HUES6 (cell line): Measurements from ENCODE around the gene IL21R.

Source experiments
- H3K27ac ChIP-seq: 2 replicates; pipeline ENCODE4 v1.7.0; 2013; ENCODE audit warnings: low read depth, mild to moderate bottlenecking, low read length, inconsistent platforms
- H3K27me3 ChIP-seq: 2 replicates; pipeline ENCODE4 v1.6.1; 2013; ENCODE audit warnings: low read length; ENCODE audit not compliant: control insufficient read depth, insufficient read depth
- H3K36me3 ChIP-seq: 2 replicates; pipeline ENCODE4 v1.6.1; 2013; ENCODE audit warnings: low read length; ENCODE audit not compliant: control insufficient read depth, insufficient read depth
- H3K4me1 ChIP-seq: 2 replicates; pipeline ENCODE4 v1.6.1; 2013; ENCODE audit warnings: low read length; ENCODE audit not compliant: control insufficient read depth, insufficient read depth
- H3K4me3 ChIP-seq: 2 replicates; pipeline ENCODE4 v1.5.1; 2013; ENCODE audit warnings: low read depth, low read length
- H3K9ac ChIP-seq: one replicate; pipeline ENCODE4 v1.6.1; 2013; ENCODE audit warnings: mild to moderate bottlenecking, low read length
- H3K9me3 ChIP-seq: 2 replicates; pipeline ENCODE4 v1.6.1; 2013; ENCODE audit warnings: low read depth, low read length; ENCODE audit not compliant: control insufficient read depth, insufficient read depth

IL21R gene

DNA sequence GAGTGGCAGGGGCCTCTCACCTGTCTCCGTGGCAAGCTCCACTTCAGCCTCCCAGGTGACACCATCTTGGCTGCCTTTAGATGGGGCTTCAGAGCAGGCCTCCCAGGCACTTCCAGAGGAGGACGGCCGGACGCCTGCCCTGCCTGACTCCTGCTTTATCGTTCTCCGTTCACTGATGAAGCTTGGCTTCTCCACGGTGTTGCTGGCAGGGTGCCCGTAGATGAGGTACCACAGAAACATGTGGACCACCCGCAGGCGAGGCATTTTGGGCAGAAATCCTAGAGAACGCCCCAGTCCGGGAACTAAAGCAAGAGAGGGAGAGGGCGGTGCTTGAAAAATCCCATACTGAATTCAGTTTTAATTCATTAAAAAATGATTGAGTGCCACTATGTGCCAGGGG, 93.2 kb downstream of the IL21R start:
- no peaks in the 10 kb centered on the region for H3K27me3 ChIP-seq
- no peak overlapping the region for H3K27ac ChIP-seq
- no peaks in the 10 kb centered on the region for H3K4me1 ChIP-seq
- no peaks in the 10 kb centered on the region for H3K9me3 ChIP-seq
- H3K36me3 ChIP-seq = peaks cover 98% of the 10 kb centered on the region
- H3K4me3 ChIP-seq = no peak overlapping the region
- no peak overlapping the region for H3K9ac ChIP-seq

DNA sequence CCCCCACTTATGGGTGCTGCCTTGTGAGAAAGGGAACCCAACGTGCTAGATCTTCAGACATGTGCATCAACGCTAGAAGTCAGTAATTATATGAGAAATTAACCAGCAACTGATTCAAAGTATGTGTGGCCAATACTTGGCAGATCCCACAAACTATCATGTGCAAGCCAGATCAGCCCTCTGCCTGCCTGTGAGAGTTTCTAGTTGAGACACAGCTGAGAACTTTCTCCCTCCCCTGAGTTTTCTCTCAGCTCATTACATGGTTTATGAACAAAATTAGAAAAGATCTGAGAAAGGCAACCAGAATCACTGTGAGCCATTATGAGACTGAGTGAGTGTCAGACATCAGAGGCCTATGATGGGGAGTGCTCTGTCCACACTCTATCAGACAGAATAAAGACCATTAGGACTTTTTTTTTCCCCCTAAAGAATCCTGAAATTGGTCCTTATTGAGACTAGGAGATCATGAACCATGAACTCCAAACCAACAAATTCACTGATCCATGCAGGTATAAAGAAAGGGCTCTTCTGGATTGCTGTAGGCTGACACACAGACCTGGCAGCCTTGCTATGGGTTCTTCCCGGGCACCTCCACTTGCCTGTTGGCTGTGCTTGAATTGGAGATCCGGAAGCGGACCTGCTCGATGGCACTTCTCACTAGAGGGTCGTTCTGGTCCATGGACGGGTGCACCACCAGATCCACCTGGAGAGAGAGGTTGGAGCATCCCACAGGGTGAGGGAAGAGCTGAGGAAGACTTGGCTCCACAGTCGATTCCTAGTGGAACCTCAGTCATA, 96.3 kb downstream of the IL21R start:
- peaks cover 98% of the 10 kb centered on the region for H3K36me3 ChIP-seq

DNA sequence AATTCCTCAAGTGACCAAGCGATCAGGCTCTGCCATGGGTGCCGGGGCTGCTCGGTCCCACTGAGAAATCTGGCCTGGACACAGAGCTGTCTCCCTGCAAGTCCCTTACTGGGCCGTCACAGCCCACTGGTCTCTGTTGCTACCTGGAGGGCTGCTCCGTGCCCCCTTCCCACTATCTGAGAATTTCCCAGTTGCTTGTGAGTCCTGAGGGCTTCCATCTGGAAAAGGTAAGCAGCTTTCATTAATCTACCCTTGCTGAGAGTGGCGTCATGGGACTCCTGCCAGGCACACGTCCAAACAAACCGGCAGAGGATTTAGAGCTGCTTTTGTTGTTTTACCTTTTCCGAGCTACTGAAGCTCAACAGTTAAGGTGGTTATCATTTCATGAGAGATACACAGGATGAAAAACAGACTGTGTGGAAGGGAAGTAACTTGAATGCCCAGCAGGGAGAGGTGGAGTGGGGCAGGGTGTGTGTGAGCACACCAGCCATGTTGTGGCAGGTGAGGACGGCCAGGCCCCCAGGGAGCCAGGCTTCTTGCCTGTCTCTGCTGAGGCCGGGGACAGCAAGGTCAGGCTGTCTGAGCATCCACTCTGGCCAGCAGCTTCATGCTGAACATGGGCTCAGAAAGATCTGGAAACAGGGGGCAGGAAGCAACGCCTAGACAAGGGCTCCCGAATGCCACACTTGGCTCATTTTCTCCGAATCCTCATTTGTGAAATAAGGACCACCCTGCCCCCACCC, 97.1 kb downstream of the IL21R start:
- H3K36me3 ChIP-seq = peaks cover 98% of the 10 kb centered on the region

More for the DNA sequence above, 96.3 kb downstream of the IL21R start:
- no peaks in the 10 kb centered on the region for H3K4me1 ChIP-seq
- no peak overlapping the region for H3K27ac ChIP-seq
- no peaks in the 10 kb centered on the region for H3K9me3 ChIP-seq
- no peak overlapping the region for H3K4me3 ChIP-seq
- H3K9ac ChIP-seq = no peak overlapping the region
- no peaks in the 10 kb centered on the region for H3K27me3 ChIP-seq

DNA sequence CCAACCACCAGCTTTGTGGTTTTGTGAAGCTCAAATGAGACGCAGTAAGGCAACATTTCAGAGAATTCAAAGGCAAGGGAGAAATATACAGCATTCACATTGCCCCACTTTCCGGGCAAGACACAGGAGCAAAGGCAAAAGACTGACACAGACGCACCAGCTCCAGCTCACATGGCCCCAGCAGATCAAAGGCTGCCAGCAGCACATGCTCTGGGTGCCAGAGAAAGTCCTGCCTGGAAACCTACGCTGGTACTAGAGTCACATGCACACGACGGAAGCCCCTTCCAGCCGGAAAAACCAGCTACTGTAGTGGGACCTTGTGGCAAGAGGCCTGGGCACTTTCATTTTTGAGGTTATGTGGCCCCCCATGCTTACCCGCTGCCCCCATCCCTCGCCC, 97.7 kb downstream of the IL21R start:
- Histone ChIP-seq H3K4me1 (no peaks in the 10 kb centered on the region), H3K27me3 (no peaks in the 10 kb centered on the region), H3K27ac (no peak overlapping the region), H3K9me3 (no peaks in the 10 kb centered on the region), H3K36me3 (peaks cover 99% of the 10 kb centered on the region), H3K4me3 (no peak overlapping the region), H3K9ac (no peak overlapping the region)

More for the DNA sequence above, 97.1 kb downstream of the IL21R start:
- H3K9ac ChIP-seq = no peak overlapping the region
- no peaks in the 10 kb centered on the region for H3K4me1 ChIP-seq
- H3K27ac ChIP-seq = no peak overlapping the region
- no peaks in the 10 kb centered on the region for H3K9me3 ChIP-seq
- H3K4me3 ChIP-seq = no peak overlapping the region
- H3K27me3 ChIP-seq = no peaks in the 10 kb centered on the region

DNA sequence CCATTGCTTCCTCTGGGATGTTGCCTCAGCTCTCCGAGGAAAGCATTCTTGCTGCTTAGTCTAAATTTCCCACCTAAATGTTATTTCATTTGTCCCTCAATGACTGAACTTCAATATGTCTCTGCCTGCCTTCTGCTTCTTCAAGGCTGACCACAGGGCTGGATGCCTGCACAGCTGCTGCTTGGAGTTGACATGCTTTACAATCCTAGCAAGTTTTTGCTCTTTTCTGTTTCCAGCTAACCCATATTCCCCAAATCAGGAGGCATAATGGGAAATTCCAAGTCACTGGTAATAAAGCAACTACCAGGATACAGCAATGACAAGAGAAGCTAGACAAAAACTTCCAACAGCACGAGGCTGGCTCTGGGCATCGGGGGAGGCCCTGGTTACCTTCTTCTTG, 98.8 kb downstream of the IL21R start:
- Histone ChIP-seq H3K27me3 (no peaks in the 10 kb centered on the region), H3K36me3 (peaks cover 99% of the 10 kb centered on the region), H3K9ac (no peak overlapping the region), H3K4me1 (no peaks in the 10 kb centered on the region), H3K27ac (no peak overlapping the region), H3K9me3 (no peaks in the 10 kb centered on the region), H3K4me3 (no peak overlapping the region)
